GM12878 (cell line): ENCODE data around the gene SLC19A2. TPM values are rescaled to one million over a fixed set of nuclear protein-coding genes. Genes with fewer than 3 reads are reported as not detected.
A peak's percentile ranks its signal among the peaks of the same experiment; 100 is the strongest.

ENCODE experiments used
- BACH1 ChIP-seq: fragments of 450-650 bp; IDR thresholded peaks from 2 replicates; pipeline ENCODE4 v1.6.1; 2017; ENCODE audit warnings: mild to moderate bottlenecking, borderline replicate concordance
- BCL11A ChIP-seq: IDR thresholded peaks from 2 replicates; pipeline ENCODE4 v1.6.1; 2011; ENCODE audit warnings: low read depth, low read length
- BHLHE40 ChIP-seq, 2 experiments: fragments of 450-650 bp in 1 of 2; IDR thresholded peaks; 2 replicates each; pipeline ENCODE4 v1.6.1; 2011 to 2017; ENCODE audit warnings: low read depth in 2 of 2, borderline replicate concordance in 1 of 2, improper control_type of control experiment in 1 of 2, low read length in 1 of 2, mild to moderate bottlenecking in 1 of 2
- CBFB ChIP-seq: IDR thresholded peaks from 2 replicates; pipeline ENCODE4 v1.6.1; 2016; ENCODE audit warnings: antibody characterized with exemption, low read depth
- DPF2 ChIP-seq: fragments of 450-650 bp; IDR thresholded peaks from 2 replicates; pipeline ENCODE4 v1.6.1; 2017; ENCODE audit warnings: mild to moderate bottlenecking
- FOXK2 ChIP-seq: fragments of 450-650 bp; IDR thresholded peaks from 2 replicates; pipeline ENCODE4 v1.6.1; 2017; ENCODE audit warnings: mild to moderate bottlenecking, moderate library complexity
- GABPA ChIP-seq: IDR thresholded peaks from 2 replicates; pipeline ENCODE4 v1.6.1; 2014; ENCODE audit warnings: antibody characterized with exemption, low read depth, mild to moderate bottlenecking, inconsistent platforms
- HDGF ChIP-seq: fragments of 450-650 bp; IDR thresholded peaks from 2 replicates; pipeline ENCODE4 v1.6.1; 2016; ENCODE audit warnings: antibody characterized with exemption
- JUNB ChIP-seq: IDR thresholded peaks from 2 replicates; pipeline ENCODE4 v1.6.1; 2016; ENCODE audit warnings: antibody characterized with exemption, mild to moderate bottlenecking
- KDM1A ChIP-seq: fragments of 200-600 bp; sonication (generic); IDR thresholded peaks from 2 replicates; pipeline ENCODE4 v1.6.1; 2016; ENCODE audit warnings: borderline replicate concordance
- KLF5 ChIP-seq: fragments of 450-650 bp; IDR thresholded peaks from 2 replicates; pipeline ENCODE4 v1.6.1; 2014; ENCODE audit warnings: mild to moderate bottlenecking; ENCODE audit not compliant: partially characterized antibody
- MEF2A ChIP-seq: IDR thresholded peaks from 2 replicates; pipeline ENCODE4 v1.6.1; 2011; ENCODE audit warnings: low read depth, mild to moderate bottlenecking, low read length, moderate library complexity; ENCODE audit not compliant: insufficient read depth
- MEF2B ChIP-seq: fragments of 450-650 bp; IDR thresholded peaks from 2 replicates; pipeline ENCODE4 v1.6.1; 2018; ENCODE audit warnings: mild to moderate bottlenecking, moderate library complexity; ENCODE audit not compliant: partially characterized antibody, poor library complexity, severe bottlenecking
- NBN ChIP-seq: fragments of 450-650 bp; IDR thresholded peaks from 2 replicates; pipeline ENCODE4 v1.6.1; 2016
- NFYB ChIP-seq: IDR thresholded peaks from 2 replicates; pipeline ENCODE4 v1.6.1; 2011; ENCODE audit warnings: low read depth, mild to moderate bottlenecking, low read length, improper control_type of control experiment, moderate library complexity; ENCODE audit not compliant: insufficient read depth
- PAX5 ChIP-seq: IDR thresholded peaks from 2 replicates; pipeline ENCODE4 v1.6.1; 2011; ENCODE audit warnings: low read depth, low read length, borderline replicate concordance
- POLR2AphosphoS2 ChIP-seq: IDR thresholded peaks from 2 replicates; pipeline ENCODE4 v1.6.1; 2011; ENCODE audit warnings: low read depth, mild to moderate bottlenecking, low read length, improper control_type of control experiment, moderate library complexity
- RB1 ChIP-seq: fragments of 450-650 bp; formaldehyde crosslinking; IDR thresholded peaks from 2 replicates; pipeline ENCODE4 v1.6.1; 2017; ENCODE audit warnings: mild to moderate bottlenecking, borderline replicate concordance
- RCOR1 ChIP-seq: conservative IDR thresholded peaks from 2 replicates; pipeline ENCODE4 v1.6.1; 2012; ENCODE audit warnings: low read depth, low read length, improper control_type of control experiment
- SMARCA5 ChIP-seq: fragments of 450-650 bp; IDR thresholded peaks from 2 replicates; pipeline ENCODE4 v1.6.1; 2017; ENCODE audit warnings: mild to moderate bottlenecking
- TCF12 ChIP-seq: IDR thresholded peaks from 2 replicates; pipeline ENCODE4 v1.6.1; 2011; ENCODE audit warnings: low read depth, mild to moderate bottlenecking, low read length
- polyA plus RNA-seq, 11 experiments: library from polyadenylated mRNA; depleted of rRNA in 4 of 11; unstranded in 6 of 11; stranded (reverse) in 5 of 11; fragments of >200 nt; fragmentation: Nextera tagmentation in 4 of 11; fragmentation: Illumina TruSeq in 1 of 11; extraction: Ambion mirVana in 4 of 11; extraction: Trizol in 1 of 11; gene quantifications; 1 replicate in 1 of 11; 2 replicates in 10 of 11; pipeline versions ENCODE4 v1.2.1 to v1.2.3, GENCODE V29; 2011 to 2016; ENCODE audit warnings: inconsistent platforms in 2 of 11, missing spikeins in 2 of 11, low read depth in 1 of 11
- total RNA-seq, 4 experiments: library from RNA; depleted of rRNA in 3 of 4; stranded (reverse); fragments of >200 nt in 3 of 4; fragmentation: Illumina TruSeq in 1 of 4; extraction: Trizol in 1 of 4; gene quantifications; 2 replicates each; pipeline versions ENCODE4 v1.2.1 to v1.2.3, GENCODE V29; 2013 to 2021
- TF ChIP-seq, protein P1 (sequence below): fragments of 450-650 bp; IDR thresholded peaks from 2 replicates; pipeline ENCODE4 v1.6.1; 2018; ENCODE audit warnings: borderline replicate concordance, mild to moderate bottlenecking; ENCODE audit not compliant: partially characterized antibody
- TF ChIP-seq, protein P2 (sequence below): IDR thresholded peaks from 2 replicates; pipeline ENCODE4 v1.6.1; 2012; ENCODE audit warnings: low read length, inconsistent platforms
- TF ChIP-seq, protein P3 (sequence below): IDR thresholded peaks from 2 replicates; pipeline ENCODE4 v1.6.1; 2012; ENCODE audit warnings: mild to moderate bottlenecking, low read depth, low read length

SLC19A2 gene
- total and polyA plus RNA-seq, 10 of the 15 experiments (the other 5 are each of a cell fraction or from before 2014, with no cell fraction given): 1.2 to 7.8 (median 2.5) TPM

DNA sequence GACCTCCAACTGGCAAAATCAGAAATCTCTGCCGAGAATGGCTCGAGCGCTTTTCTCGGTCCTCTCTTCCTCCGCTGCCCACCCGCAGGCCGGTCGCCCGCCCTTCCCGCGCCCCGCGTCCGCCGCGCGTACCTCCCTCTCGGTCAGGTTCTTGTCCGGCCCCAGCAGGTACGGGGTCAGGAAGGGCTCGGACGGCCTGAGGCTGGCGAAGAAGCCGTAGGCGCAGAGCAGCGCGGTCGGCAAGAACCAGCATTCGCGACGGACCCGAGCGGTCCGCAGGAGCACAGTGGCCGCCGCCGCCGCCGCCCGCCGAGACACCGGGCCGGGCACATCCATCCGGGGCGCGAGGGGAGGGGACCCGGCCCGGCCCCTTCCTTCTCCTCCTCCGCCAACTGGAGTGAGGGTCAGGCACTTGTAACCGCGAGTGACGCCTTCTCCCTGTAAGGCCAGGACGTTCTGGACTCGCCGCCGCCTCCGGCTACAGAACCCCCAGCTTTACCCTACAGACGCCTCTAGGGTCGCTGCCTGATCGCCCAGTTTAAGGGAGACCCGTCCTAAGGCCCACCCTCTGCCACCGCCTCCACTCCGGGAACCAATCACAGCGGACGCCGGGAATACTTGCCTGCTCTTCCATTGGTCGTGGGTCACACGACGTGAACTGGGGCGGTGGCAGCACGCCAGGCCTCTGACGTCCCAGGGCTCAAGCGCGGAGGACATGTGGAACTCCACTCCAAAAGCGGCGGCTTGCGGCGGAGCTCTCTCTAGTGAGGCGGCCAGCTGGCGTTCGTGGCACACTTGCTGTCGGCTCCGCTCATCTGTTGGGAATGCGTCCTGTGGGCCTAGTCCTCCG is at the start of gene SLC19A2 (continued):
- TF ChIP-seq RCOR1 (no peak; the same call in 1 of the 2 replicates), PAX5 (0 out of 2 replicates have a peak, but pooled peaks have one; percentile 7), FOXK2 (peak; percentile 93), TCF12 (peak; percentile 68; the same call in 1 of the 2 replicates), GABPA (no peak), SMARCA5 (no peak), KDM1A (no peak), BACH1 (no peak), DPF2 (peak; percentile 46; the same call in 1 of the 2 replicates), POLR2AphosphoS2 (peak; percentile 81), MEF2A (no peak), NBN (peak; percentile 50; the same call in 1 of the 2 replicates), MEF2B (peak; percentile 15), NFYB (peak; percentile 91), BHLHE40 (IDR thresholded peaks at IDR 0.05; ENCODE audit: borderline replicate concordance in 1 of 2, low read depth in 2 of 2, low read length in 1 of 2) (peak; percentile 75 to 83), BCL11A (no peak), KLF5 (peak; percentile 96), JUNB (no peak), HDGF (peak; percentile 78), CBFB (0 out of 2 replicates have a peak, but pooled peaks have one; percentile 36), RB1 (no peak; the same call in 1 of the 2 replicates)
- TF ChIP-seq, protein P1, sequence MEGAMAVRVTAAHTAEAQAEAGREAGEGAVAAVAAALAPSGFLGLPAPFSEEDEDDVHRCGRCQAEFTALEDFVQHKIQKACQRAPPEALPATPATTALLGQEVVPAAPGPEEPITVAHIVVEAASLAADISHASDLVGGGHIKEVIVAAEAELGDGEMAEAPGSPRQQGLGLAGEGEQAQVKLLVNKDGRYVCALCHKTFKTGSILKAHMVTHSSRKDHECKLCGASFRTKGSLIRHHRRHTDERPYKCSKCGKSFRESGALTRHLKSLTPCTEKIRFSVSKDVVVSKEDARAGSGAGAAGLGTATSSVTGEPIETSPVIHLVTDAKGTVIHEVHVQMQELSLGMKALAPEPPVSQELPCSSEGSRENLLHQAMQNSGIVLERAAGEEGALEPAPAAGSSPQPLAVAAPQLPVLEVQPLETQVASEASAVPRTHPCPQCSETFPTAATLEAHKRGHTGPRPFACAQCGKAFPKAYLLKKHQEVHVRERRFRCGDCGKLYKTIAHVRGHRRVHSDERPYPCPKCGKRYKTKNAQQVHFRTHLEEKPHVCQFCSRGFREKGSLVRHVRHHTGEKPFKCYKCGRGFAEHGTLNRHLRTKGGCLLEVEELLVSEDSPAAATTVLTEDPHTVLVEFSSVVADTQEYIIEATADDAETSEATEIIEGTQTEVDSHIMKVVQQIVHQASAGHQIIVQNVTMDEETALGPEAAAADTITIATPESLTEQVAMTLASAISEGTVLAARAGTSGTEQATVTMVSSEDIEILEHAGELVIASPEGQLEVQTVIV: no peak
- TF ChIP-seq, protein P2, sequence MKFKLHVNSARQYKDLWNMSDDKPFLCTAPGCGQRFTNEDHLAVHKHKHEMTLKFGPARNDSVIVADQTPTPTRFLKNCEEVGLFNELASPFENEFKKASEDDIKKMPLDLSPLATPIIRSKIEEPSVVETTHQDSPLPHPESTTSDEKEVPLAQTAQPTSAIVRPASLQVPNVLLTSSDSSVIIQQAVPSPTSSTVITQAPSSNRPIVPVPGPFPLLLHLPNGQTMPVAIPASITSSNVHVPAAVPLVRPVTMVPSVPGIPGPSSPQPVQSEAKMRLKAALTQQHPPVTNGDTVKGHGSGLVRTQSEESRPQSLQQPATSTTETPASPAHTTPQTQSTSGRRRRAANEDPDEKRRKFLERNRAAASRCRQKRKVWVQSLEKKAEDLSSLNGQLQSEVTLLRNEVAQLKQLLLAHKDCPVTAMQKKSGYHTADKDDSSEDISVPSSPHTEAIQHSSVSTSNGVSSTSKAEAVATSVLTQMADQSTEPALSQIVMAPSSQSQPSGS: no peak
- TF ChIP-seq, protein P3, sequence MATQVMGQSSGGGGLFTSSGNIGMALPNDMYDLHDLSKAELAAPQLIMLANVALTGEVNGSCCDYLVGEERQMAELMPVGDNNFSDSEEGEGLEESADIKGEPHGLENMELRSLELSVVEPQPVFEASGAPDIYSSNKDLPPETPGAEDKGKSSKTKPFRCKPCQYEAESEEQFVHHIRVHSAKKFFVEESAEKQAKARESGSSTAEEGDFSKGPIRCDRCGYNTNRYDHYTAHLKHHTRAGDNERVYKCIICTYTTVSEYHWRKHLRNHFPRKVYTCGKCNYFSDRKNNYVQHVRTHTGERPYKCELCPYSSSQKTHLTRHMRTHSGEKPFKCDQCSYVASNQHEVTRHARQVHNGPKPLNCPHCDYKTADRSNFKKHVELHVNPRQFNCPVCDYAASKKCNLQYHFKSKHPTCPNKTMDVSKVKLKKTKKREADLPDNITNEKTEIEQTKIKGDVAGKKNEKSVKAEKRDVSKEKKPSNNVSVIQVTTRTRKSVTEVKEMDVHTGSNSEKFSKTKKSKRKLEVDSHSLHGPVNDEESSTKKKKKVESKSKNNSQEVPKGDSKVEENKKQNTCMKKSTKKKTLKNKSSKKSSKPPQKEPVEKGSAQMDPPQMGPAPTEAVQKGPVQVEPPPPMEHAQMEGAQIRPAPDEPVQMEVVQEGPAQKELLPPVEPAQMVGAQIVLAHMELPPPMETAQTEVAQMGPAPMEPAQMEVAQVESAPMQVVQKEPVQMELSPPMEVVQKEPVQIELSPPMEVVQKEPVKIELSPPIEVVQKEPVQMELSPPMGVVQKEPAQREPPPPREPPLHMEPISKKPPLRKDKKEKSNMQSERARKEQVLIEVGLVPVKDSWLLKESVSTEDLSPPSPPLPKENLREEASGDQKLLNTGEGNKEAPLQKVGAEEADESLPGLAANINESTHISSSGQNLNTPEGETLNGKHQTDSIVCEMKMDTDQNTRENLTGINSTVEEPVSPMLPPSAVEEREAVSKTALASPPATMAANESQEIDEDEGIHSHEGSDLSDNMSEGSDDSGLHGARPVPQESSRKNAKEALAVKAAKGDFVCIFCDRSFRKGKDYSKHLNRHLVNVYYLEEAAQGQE: no peak
